HepG2 (cell line): ENCODE measurements around the gene TRIM66. TPM values are rescaled to one million over a fixed set of nuclear protein-coding genes. Genes with fewer than 3 reads are reported as not detected.

Source experiments
- AHDC1 ChIP-seq: sonication (generic); formaldehyde crosslinking; IDR thresholded peaks from 2 replicates; pipeline ENCODE4 v1.5.1; 2020; ENCODE audit warnings: mild to moderate bottlenecking, missing genetic modification reagents, borderline replicate concordance
- E2F5 ChIP-seq: sonication (generic); formaldehyde crosslinking; conservative IDR thresholded peaks from 2 replicates; pipeline ENCODE4 v1.4.0; 2020; ENCODE audit warnings: missing genetic modification reagents
- ETV6 ChIP-seq: sonication (generic); formaldehyde crosslinking; conservative IDR thresholded peaks from 2 replicates; pipeline ENCODE4 v1.4.0; 2020; ENCODE audit warnings: missing genetic modification reagents
- FOXP4 ChIP-seq: sonication (generic); formaldehyde crosslinking; IDR thresholded peaks from 2 replicates; pipeline ENCODE4 v1.4.0; 2020; ENCODE audit warnings: missing genetic modification reagents
- HIVEP1 ChIP-seq: sonication (generic); formaldehyde crosslinking; IDR thresholded peaks from 2 replicates; pipeline ENCODE4 v1.4.0; 2020; ENCODE audit warnings: mild to moderate bottlenecking, missing genetic modification reagents
- MAZ ChIP-seq, 2 experiments: sonication (generic) in 1 of 2; formaldehyde crosslinking in 1 of 2; IDR thresholded peaks; 2 replicates each; pipeline versions ENCODE4 v1.5.0 to v1.6.1; 2012 to 2020; ENCODE audit warnings: low read depth in 2 of 2, mild to moderate bottlenecking in 2 of 2, borderline replicate concordance in 1 of 2, improper control_type of control experiment in 1 of 2, low read length in 1 of 2, missing genetic modification reagents in 1 of 2, moderate library complexity in 1 of 2
- MED8 ChIP-seq: sonication (generic); formaldehyde crosslinking; IDR thresholded peaks from 2 replicates; pipeline ENCODE4 v1.8.1; 2023; ENCODE audit warnings: mild to moderate bottlenecking, missing genetic modification reagents; ENCODE audit not compliant: insufficient replicate concordance
- NFKBIZ ChIP-seq: IDR thresholded peaks from 2 replicates; pipeline ENCODE4 v1.6.1; 2018; ENCODE audit warnings: missing genetic modification reagents, missing compliant biosample characterization
- NR2F1 ChIP-seq, 2 experiments: fragments of 450-650 bp in 1 of 2; formaldehyde crosslinking in 1 of 2; IDR thresholded peaks; 2 replicates each; pipeline versions ENCODE4 v1.5.0 to v1.6.1; 2016 to 2020; ENCODE audit warnings: mild to moderate bottlenecking in 1 of 2, missing compliant biosample characterization in 1 of 2, missing genetic modification reagents in 1 of 2, moderate library complexity in 1 of 2
- RBAK ChIP-seq: sonication (generic); formaldehyde crosslinking; IDR thresholded peaks from 2 replicates; pipeline ENCODE4 v1.5.1; 2020; ENCODE audit warnings: mild to moderate bottlenecking, missing genetic modification reagents
- SAFB2 ChIP-seq: sonication (generic); formaldehyde crosslinking; IDR thresholded peaks from 2 replicates; pipeline ENCODE4 v1.5.1; 2020; ENCODE audit warnings: missing genetic modification reagents, low read depth, mild to moderate bottlenecking, borderline replicate concordance
- SALL2 ChIP-seq: sonication (generic); formaldehyde crosslinking; IDR thresholded peaks from 2 replicates; pipeline ENCODE4 v1.8.1; 2023; ENCODE audit warnings: mild to moderate bottlenecking, missing genetic modification reagents, inconsistent platforms
- SRF ChIP-seq: IDR thresholded peaks from 2 replicates; pipeline ENCODE4 v1.6.1; 2011; ENCODE audit warnings: mild to moderate bottlenecking, low read depth, low read length, moderate library complexity
- SSRP1 ChIP-seq: IDR thresholded peaks from 2 replicates; pipeline ENCODE4 v1.6.1; 2016; ENCODE audit warnings: control low read depth
- ZNF20 ChIP-seq: sonication (generic); formaldehyde crosslinking; IDR thresholded peaks from 2 replicates; pipeline ENCODE4 v1.4.0; 2020; ENCODE audit warnings: mild to moderate bottlenecking, moderate library complexity, missing genetic modification reagents
- ZNF33A ChIP-seq: sonication (generic); formaldehyde crosslinking; IDR thresholded peaks from 2 replicates; pipeline ENCODE4 v1.5.1; 2020; ENCODE audit warnings: missing genetic modification reagents, mild to moderate bottlenecking, moderate library complexity, borderline replicate concordance
- ZNF580 ChIP-seq: IDR thresholded peaks from 2 replicates; pipeline ENCODE4 v1.6.1; 2016; ENCODE audit warnings: low read depth, borderline replicate concordance
- ZNF619 ChIP-seq: sonication (generic); formaldehyde crosslinking; IDR thresholded peaks from 2 replicates; pipeline ENCODE4 v1.4.0; 2020; ENCODE audit warnings: mild to moderate bottlenecking, missing genetic modification reagents
- ZNF816 ChIP-seq: sonication (generic); formaldehyde crosslinking; IDR thresholded peaks from 2 replicates; pipeline ENCODE4 v1.8.0; 2022; ENCODE audit warnings: missing genetic modification reagents, mild to moderate bottlenecking, borderline replicate concordance
- polyA plus RNA-seq, 8 experiments: library from polyadenylated mRNA; depleted of rRNA in 3 of 8; stranded (reverse) in 7 of 8; unstranded in 1 of 8; fragments of >200 nt; fragmentation: Illumina TruSeq in 4 of 8; extraction: Trizol in 4 of 8; gene quantifications; 2 replicates each; pipeline versions ENCODE4 v1.2.1 to v1.2.3, GENCODE V29; 2011 to 2016; ENCODE audit warnings: low read depth in 4 of 8, missing spikeins in 1 of 8, mixed read lengths in 1 of 8; ENCODE audit not compliant: insufficient read depth in 1 of 8
- total RNA-seq, 5 experiments: library from RNA; depleted of rRNA; stranded (reverse); fragments of >200 nt; fragmentation: Illumina TruSeq; extraction: Trizol; gene quantifications; 2 replicates each; pipeline ENCODE4 v1.2.3, GENCODE V29; 2016; ENCODE audit warnings: low read depth in 1 of 5

TRIM66 gene
- total and polyA plus RNA-seq, 2 of the 13 experiments (the other 11 are each of a cell fraction or from before 2014, with no cell fraction given), result 4.9 to 6.1 TPM

GRCh38 chr11:8593935-8594909 is 88.2 kb downstream of the TRIM66 start, which contains the start of gene STK33 (continued):
- TF ChIP-seq ZNF33A (CRISPR knock-in tag), result no peak
- TF ChIP-seq ZNF816 (CRISPR knock-in tag), result no peak
- TF ChIP-seq ZNF619 (CRISPR knock-in tag), result no peak
- TF ChIP-seq ZNF20 (CRISPR knock-in tag), result no peak
- TF ChIP-seq SRF, result no peak
- no peak for TF ChIP-seq MAZ (IDR thresholded peaks at IDR 0.05; ENCODE audit: borderline replicate concordance, low read depth, low read length)
- peak; percentile 23; the same call in 1 of the 2 replicates for TF ChIP-seq MAZ (CRISPR knock-in tag; IDR thresholded peaks at IDR 0.05; ENCODE audit: low read depth)
- TF ChIP-seq NR2F1 (CRISPR knock-in tag; IDR thresholded peaks at IDR 0.05), result no peak
- no peak for TF ChIP-seq NFKBIZ
- TF ChIP-seq SSRP1, result no peak
- no peak for TF ChIP-seq RBAK
- peak; percentile 29; the same call in 1 of the 2 replicates for TF ChIP-seq ETV6
- no peak for TF ChIP-seq SAFB2 (CRISPR knock-in tag)
- TF ChIP-seq E2F5 (CRISPR knock-in tag), result peak; percentile 16; the same call in 1 of the 2 replicates
- TF ChIP-seq AHDC1, result no peak
- TF ChIP-seq FOXP4, result no peak
- no peak for TF ChIP-seq SALL2 (CRISPR knock-in tag)
- TF ChIP-seq HIVEP1, result no peak
- no peak for TF ChIP-seq MED8 (CRISPR knock-in tag)
- no peak for TF ChIP-seq ZNF580 (CRISPR knock-in tag)
